GM18508 (cell line): ENCODE data around the gene NKG7.
"Not testable (repeated sequence)": the region's sequence is repeated elsewhere in the genome, so short reads cannot be mapped to it uniquely, and the experiment has no call there.

ENCODE experiments used
- ATAC-seq: cut with Tn5 transposase; IDR thresholded peaks from one replicate; pipeline ENCODE4 v1.9.1; 2021; ENCODE audit warnings: moderate number of reproducible peaks; ENCODE audit not compliant: insufficient read depth, unreplicated experiment

NKG7 gene

DNA sequence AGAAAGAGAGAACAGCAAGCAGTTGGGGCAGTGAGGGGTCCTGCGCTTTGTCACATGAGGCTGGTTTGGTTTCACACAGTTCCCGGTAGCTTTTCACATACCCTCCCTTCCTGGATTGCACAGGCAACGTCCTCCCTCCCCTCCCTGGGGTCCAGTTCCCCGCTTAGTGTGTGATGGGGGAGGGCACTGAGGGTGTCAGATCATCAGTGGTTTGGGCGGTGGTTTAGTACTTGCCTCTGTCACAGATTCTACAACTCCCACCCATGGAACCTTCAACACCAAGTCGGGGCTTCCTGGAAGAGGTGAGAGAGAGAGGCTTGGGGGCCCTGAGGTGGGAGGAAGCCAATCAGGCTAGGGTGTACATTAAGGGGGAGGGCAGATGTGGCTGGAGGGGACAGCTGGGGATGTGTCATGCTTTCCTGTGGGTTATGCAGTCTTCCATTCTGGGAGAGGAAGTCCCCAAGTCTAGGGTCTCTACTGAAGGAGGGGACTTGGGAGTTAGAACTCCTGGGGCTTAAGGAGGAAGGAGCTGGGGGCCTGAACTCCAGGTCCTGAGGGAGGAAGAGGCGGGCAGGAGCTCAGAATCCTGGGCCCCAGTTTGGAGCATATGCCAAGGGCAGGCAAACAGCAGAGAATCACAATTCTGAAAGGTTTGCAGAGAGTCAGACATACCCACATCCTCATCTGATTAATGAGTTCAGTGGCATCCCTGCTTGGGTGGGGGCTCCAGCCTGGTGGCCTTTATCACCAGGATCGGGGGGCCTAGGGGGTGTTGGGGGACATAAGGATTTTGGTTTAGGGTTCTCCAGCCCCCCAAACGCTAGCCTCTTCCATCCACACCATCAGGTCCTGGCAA lies at the start of gene NKG7:
TSS of gene NKG7 (minus strand) at position 6 of the 856 bp plus-strand sequence. CDS start 119 bp downstream, outside the sequence.
- no peak for ATAC-seq

DNA sequence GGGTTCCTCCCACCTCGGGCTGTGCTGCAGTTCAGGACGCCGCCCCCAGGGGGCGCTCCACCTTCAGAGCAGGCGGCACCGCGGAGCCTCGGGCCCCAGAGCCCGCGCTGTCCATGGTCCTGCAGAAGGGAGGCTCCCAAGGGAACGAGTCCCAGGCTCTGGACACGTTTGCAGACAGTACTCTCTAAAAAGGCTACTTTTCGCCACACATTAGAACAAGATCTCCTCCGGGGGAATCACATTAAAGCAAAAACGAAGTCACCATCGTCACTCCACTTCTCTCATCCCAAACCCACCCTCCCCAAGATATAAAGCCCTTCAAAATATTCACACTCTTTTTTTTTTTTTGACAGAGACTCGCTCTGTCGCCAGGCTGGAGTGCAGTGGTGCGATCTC lies 49.6 kb upstream of the NKG7 start:
- ATAC-seq: no peak

- ATAC-seq: no peak
Measured at GRCh38 chr19:51421229-51422052, 49.0 kb upstream of the NKG7 start.

GRCh38 chr19:51420511-51420910 lies 48.1 kb upstream of the NKG7 start:
- ATAC-seq: not testable (repeated sequence)

DNA sequence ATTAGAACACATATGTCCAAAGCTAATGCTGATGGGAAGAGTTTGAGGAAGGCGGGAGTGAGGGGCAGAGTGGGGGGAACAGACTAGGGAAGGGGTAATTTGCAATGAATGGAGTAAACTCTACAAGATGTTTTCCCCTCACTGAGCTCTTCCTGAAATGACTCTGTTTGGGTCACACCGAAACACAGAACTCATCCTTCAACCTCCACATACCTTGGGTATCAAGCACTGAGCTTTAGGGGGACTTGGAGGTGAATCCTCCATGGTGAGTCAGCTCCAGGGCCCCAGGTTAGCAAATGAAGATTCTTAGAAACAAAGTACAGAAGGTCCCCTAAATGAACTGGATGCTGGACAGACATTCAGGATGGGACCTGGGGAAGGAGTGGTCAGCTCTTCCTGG lies 46.3 kb upstream of the NKG7 start:
- ATAC-seq: no peak

GRCh38 chr19:51417810-51418157 lies 45.3 kb upstream of the NKG7 start:
- no peak for ATAC-seq

GRCh38 chr19:51417107-51417809 lies 44.8 kb upstream of the NKG7 start, which contains the start of gene SIGLEC10:
SIGLEC10 (minus strand) TSS chr19:51417642; CDS start chr19:51417581, 61 bp downstream.
- no peak for ATAC-seq

- ATAC-seq: not testable (repeated sequence)
Measured at GRCh38 chr19:51416422-51416821, 44.0 kb upstream of the NKG7 start.

GRCh38 chr19:51415187-51415586 lies 42.7 kb upstream of the NKG7 start:
- no peak for ATAC-seq

GRCh38 chr19:51410950-51411748 lies 38.7 kb upstream of the NKG7 start:
- no peak for ATAC-seq

- no peak for ATAC-seq
Measured at GRCh38 chr19:51407511-51408131, 35.2 kb upstream of the NKG7 start.

DNA sequence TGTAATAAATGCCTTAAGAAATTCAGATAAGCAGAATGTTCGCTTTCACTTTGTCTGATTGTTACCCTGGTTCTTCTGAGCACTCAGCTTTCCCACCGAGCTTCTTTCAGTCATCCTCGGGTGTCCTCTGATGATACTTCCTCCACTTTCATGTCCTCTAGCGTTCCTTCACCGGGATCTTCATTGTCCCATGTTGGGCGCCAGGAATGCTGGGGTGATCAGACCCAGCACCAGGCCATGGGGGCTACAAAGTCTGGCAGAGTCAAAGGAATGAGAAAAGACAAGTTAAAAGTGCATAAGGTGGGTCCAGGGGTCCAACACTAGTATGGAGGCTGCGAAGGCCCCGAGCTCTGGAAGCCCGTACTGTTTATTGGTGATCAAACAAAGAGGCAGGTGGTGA lies 29.7 kb upstream of the NKG7 start:
- no peak for ATAC-seq

DNA sequence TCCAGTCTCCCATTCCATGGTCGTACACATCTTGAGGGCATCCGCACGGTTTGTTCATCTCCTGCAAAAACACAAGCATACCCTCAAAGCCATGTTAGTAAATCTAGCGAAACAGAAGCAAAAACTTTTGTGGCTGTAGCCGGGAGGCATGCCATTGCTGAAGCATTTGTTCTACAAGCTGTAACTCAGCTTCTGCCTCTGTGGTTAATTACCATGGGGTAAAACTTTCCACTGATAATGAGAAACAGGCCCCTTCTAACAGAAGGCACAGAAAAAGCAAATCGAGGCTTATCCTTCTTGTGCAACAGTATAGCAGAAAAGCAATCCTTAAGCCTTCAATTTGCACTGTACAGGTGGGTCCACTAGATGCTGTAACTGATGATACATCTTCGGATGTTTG lies 27.5 kb upstream of the NKG7 start:
- not testable (repeated sequence) for ATAC-seq

GRCh38 chr19:51399231-51399630 lies 26.8 kb upstream of the NKG7 start:
- no peak for ATAC-seq

DNA sequence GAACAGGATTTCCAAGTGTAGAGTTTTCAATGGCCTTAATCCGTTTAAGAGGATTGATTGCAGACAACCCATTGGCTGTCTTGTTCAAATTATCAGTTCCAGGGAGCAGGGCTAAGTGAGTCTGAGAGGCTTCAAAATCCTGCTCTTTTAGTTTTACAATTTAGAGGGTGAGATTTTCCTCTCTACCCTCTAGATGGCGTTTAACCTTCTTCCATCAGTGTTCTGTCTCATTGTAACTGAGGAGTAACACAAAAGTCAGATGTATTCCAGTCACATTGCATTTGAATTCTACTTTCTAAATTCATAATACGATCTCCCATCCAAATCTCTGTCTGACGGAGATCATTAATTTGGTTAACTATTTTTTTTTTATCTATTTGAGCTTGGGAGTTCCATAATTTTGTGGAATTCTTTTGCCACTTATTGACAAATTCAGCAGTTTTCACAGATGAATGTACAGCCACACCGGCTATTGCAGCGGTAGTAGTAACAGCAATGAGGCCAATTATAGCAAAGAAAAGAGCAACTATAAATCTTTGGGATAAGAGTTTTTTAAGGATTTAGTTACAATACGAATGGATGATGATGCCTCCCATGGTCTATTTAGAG lies 25.7 kb upstream of the NKG7 start:
- no peak for ATAC-seq

GRCh38 chr19:51397453-51397852 lies 25.0 kb upstream of the NKG7 start:
- not testable (repeated sequence) for ATAC-seq

- ATAC-seq: no peak
Measured at GRCh38 chr19:51396175-51396574, 23.7 kb upstream of the NKG7 start.

- ATAC-seq: peak; percentile 76
Measured at GRCh38 chr19:51394050-51394836, 21.8 kb upstream of the NKG7 start.
